ENCODE results near the gene CEACAM20.
"Not testable (repeated sequence)": the region's sequence is repeated elsewhere in the genome, so short reads cannot be mapped to it uniquely, and the experiment has no call there.

The CEACAM20 gene

GRCh38 chr19:44570603-44570983, 41.1 kb upstream of the CEACAM20 start:
- no peak for DNase-seq
- Mint-ChIP-seq H3K9me3 (peaks cover 9% of the 10 kb centered on the region), H3K4me1 (peaks cover 18% of the 10 kb centered on the region), H3K36me3 (ENCODE audit: low read depth) (no peaks in the 10 kb centered on the region), H3K4me3 (no peak overlapping the region), H3K27me3 (ENCODE audit: low read depth, poor library complexity) (peaks cover 21% of the 10 kb centered on the region), H3K27ac (no peak overlapping the region)
- TF ChIP-seq, protein P1, sequence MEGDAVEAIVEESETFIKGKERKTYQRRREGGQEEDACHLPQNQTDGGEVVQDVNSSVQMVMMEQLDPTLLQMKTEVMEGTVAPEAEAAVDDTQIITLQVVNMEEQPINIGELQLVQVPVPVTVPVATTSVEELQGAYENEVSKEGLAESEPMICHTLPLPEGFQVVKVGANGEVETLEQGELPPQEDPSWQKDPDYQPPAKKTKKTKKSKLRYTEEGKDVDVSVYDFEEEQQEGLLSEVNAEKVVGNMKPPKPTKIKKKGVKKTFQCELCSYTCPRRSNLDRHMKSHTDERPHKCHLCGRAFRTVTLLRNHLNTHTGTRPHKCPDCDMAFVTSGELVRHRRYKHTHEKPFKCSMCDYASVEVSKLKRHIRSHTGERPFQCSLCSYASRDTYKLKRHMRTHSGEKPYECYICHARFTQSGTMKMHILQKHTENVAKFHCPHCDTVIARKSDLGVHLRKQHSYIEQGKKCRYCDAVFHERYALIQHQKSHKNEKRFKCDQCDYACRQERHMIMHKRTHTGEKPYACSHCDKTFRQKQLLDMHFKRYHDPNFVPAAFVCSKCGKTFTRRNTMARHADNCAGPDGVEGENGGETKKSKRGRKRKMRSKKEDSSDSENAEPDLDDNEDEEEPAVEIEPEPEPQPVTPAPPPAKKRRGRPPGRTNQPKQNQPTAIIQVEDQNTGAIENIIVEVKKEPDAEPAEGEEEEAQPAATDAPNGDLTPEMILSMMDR (IDR thresholded peaks at IDR 0.05), result no peak

DNA sequence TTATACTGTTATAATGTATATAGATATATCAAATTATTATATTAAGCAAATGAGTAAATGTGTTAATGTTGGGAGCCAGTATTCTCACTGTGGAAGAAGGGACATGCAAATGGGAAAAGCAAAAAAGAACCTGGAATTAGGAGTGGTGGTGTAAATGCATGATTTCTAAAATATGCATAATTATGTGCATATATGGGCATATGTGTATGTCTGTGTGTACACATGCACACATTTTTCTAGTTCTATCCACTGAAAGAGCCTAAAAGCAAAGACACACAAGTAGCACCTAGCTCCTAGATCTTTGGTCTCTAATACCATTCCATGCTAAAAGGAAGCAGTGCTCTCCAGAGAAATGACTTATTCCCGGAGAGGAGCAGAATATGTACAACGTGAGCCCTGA, 38.3 kb upstream of the CEACAM20 start:
- no peak for DNase-seq
- Mint-ChIP-seq H3K27ac (no peak overlapping the region), H3K36me3 (ENCODE audit: low read depth) (no peaks in the 10 kb centered on the region), H3K9me3 (no peaks in the 10 kb centered on the region), H3K4me1 (no peaks in the 10 kb centered on the region), H3K4me3 (no peak overlapping the region), H3K27me3 (ENCODE audit: low read depth, poor library complexity) (peaks cover 38% of the 10 kb centered on the region)
- TF ChIP-seq, protein P1 (IDR thresholded peaks at IDR 0.05), result no peak

DNA sequence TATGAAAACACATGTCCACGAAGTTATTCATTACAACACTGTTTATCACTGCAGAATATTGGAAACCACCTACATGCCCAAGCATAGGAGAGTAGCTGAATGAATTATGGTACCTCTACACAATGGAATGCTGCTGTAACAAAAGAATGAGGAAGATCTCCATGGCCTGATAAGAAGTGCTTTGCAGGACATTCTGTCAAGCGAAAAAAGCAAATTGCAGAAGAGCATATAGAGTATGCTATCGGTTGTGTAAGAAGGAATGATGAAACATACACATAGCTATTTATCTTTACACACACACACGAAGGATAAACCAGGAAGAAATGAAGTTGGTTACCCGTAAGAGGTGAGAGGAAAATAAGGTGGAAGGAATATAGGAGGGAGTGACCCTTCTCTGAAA, 37.5 kb upstream of the CEACAM20 start:
- TF ChIP-seq, protein P1 (IDR thresholded peaks at IDR 0.05), result no peak
- peaks cover 4% of the 10 kb centered on the region for H3K9me3 Mint-ChIP-seq
- no peak overlapping the region for H3K4me3 Mint-ChIP-seq
- no peak overlapping the region for H3K27ac Mint-ChIP-seq
- H3K4me1 Mint-ChIP-seq, result peaks cover 4% of the 10 kb centered on the region
- no peaks in the 10 kb centered on the region for H3K36me3 Mint-ChIP-seq (ENCODE audit: low read depth)
- no peak for DNase-seq
- H3K27me3 Mint-ChIP-seq (ENCODE audit: low read depth, poor library complexity), result peaks cover 38% of the 10 kb centered on the region

DNA sequence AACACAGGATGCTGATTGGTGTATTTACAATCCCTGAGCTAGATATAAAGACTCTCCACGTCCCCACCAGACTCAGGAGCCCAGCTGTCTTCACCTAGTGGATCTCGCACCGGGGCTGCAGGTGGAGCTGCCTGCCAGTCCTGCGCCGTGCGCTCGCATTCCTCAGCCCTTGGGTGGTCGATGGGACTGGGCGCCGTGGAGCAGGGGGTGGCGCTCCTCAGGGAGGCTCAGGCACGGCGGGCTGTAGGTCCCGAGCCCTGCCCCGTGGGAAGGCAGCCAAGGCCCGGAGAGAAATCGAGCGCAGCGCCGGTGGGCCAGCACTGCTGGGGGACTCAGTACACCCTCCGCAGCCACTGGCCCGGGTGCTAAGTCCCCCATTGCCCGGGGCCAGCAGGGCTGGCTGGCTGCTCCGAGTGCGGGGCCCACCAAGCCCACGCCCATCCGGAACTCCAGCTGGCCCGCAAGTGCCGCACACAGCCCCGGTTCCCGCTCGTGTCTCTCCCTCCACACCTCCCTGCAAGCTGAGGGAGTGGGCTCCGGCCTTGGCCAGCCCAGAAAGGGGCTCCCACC, 33.7 kb upstream of the CEACAM20 start:
- H3K4me3 Mint-ChIP-seq; H3K27ac Mint-ChIP-seq; DNase-seq; H3K9me3 Mint-ChIP-seq; H3K4me1 Mint-ChIP-seq; H3K36me3 Mint-ChIP-seq (ENCODE audit: low read depth): not testable (repeated sequence)
- peaks cover 44% of the 10 kb centered on the region for H3K27me3 Mint-ChIP-seq (ENCODE audit: low read depth, poor library complexity)

DNA sequence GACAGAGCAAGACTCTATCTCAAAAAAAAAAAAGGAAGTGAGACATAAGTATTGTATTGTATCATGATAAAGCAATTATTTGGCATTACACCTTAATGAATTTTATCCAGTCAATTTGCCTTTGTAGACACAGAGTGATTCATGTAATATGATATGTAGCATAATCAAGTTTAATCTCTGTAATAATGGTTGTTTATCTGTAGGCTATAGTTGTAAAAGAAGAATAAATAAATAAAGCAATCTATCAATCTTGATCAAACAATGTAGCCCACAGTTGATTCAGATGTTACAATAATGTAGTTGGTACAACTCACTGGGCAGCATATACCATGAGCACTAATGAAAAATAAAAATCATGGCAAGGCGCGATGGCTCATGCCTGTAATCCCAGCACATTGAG, 28.5 kb upstream of the CEACAM20 start:
- Mint-ChIP-seq H3K4me3 (no peak overlapping the region), H3K27me3 (ENCODE audit: low read depth, poor library complexity) (peaks cover 21% of the 10 kb centered on the region), H3K4me1 (peaks cover 4% of the 10 kb centered on the region), H3K9me3 (peaks cover 10% of the 10 kb centered on the region), H3K27ac (no peak overlapping the region), H3K36me3 (ENCODE audit: low read depth) (no peaks in the 10 kb centered on the region)
- no peak for DNase-seq
- TF ChIP-seq, protein P1 (IDR thresholded peaks at IDR 0.05), result no peak

DNA sequence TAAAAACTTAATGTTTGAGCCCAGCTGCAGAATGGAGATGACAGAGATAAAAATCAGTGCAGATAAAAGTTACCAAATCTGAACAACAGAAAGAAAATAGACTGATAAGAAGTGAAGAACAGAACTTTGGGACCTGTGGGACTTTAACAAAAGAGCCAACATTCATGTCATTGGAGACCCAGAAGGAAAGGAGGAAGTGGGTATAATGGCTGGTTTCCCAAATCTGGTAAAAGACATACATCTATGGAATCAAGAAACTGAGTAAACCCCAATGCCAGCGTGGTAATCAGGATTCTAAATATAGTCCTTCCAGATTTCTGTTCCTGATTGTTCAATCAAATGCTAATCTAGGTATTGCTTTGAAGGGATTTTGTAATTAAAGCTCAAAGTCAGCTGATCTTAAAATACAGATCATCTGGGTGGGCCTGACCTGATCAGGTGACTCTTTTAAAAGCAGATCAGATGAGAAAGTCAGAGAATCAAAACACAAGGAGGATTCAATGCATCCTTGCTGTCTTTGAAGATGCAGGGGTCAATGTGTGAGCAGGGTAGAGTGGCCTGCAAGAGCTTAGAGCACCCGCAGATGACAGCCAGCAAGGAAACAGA, 25.3 kb upstream of the CEACAM20 start:
- TF ChIP-seq, protein P1 (IDR thresholded peaks at IDR 0.05), result no peak
- no peaks in the 10 kb centered on the region for H3K36me3 Mint-ChIP-seq (ENCODE audit: low read depth)
- H3K4me3 Mint-ChIP-seq, result no peak overlapping the region
- H3K27me3 Mint-ChIP-seq (ENCODE audit: low read depth, poor library complexity), result peaks cover 16% of the 10 kb centered on the region
- H3K4me1 Mint-ChIP-seq, result no peaks in the 10 kb centered on the region
- H3K9me3 Mint-ChIP-seq, result no peaks in the 10 kb centered on the region
- no peak overlapping the region for H3K27ac Mint-ChIP-seq
- DNase-seq, result no peak
